Caco-2 (cell line): ENCODE results near the gene CERS1. TPM values are rescaled to one million over a fixed set of nuclear protein-coding genes. Genes with fewer than 3 reads are reported as not detected.

ENCODE experiments used
- BruUV-seq: library from RNA; stranded (reverse); fragments of 400-500 nt; replicated peaks from 2 replicates; lab custom pipeline; 2021; lab: Mats Ljungman, UMichigan
- CTCF ChIA-PET: fragments of 300-600 bp; sonication (Branson Sonifier 250); formaldehyde crosslinking; loops from one replicate; lab custom pipeline; 2022; ENCODE audit warnings: antibody characterized with exemption; lab: Charles Lee
- POLR2A ChIA-PET: fragments of 300-600 bp; sonication (Branson Sonifier 250); formaldehyde crosslinking; loops from one replicate; lab custom pipeline; 2022; ENCODE audit warnings: antibody characterized with exemption; lab: Charles Lee
- DNase-seq, 2 experiments: peaks; one replicate each; pipeline versions ENCODE4 v3.0.0 to v3.0.0-alpha.2; 2020 to 2022
- H3K27me3 ChIP-seq: replicated peaks from 2 replicates; pipeline ENCODE4 v1.6.0; 2011; ENCODE audit warnings: low read length; ENCODE audit not compliant: control insufficient read depth, insufficient read depth
- H3K36me3 ChIP-seq: 2 replicates; pipeline ENCODE4 v1.5.1; 2011; ENCODE audit warnings: low read length; ENCODE audit not compliant: control insufficient read depth, insufficient read depth
- H3K4me1 ChIP-seq: fragments of 250-450 bp; sonication (Bioruptor Pico); 2 replicates; pipeline ENCODE4 v1.5.1; 2020; ENCODE audit warnings: mild to moderate bottlenecking
- H3K4me3 ChIP-seq: 2 replicates; pipeline ENCODE4 v1.5.1; 2011; ENCODE audit warnings: low read depth, mild to moderate bottlenecking, control low read depth, low read length
- H3K9me3 ChIP-seq: fragments of 250-450 bp; sonication (Bioruptor Pico); 2 replicates; pipeline ENCODE4 v1.5.1; 2020; ENCODE audit warnings: mild to moderate bottlenecking, moderate library complexity
- H3K27ac Mint-ChIP-seq: one replicate; pipeline ENCODE4 v1.8.0; 2022; ENCODE audit warnings: mixed read lengths; ENCODE audit not compliant: unreplicated experiment
- H3K27me3 Mint-ChIP-seq: one replicate; pipeline ENCODE4 v1.8.0; 2022; ENCODE audit warnings: mixed read lengths; ENCODE audit not compliant: insufficient read depth, unreplicated experiment
- H3K36me3 Mint-ChIP-seq: one replicate; pipeline ENCODE4 v1.8.0; 2022; ENCODE audit warnings: mild to moderate bottlenecking, mixed read lengths; ENCODE audit not compliant: insufficient read depth, unreplicated experiment
- H3K4me1 Mint-ChIP-seq: one replicate; pipeline ENCODE4 v1.8.0; 2022; ENCODE audit warnings: low read depth, mixed read lengths; ENCODE audit not compliant: unreplicated experiment
- H3K4me3 Mint-ChIP-seq: one replicate; pipeline ENCODE4 v1.8.0; 2022; ENCODE audit warnings: mild to moderate bottlenecking, moderate library complexity, mixed read lengths; ENCODE audit not compliant: unreplicated experiment
- H3K9me3 Mint-ChIP-seq: one replicate; pipeline ENCODE4 v1.8.0; 2022; ENCODE audit warnings: mixed read lengths; ENCODE audit not compliant: unreplicated experiment
- intact Hi-C: fragments of 100-400 bp; cut with micrococcal nuclease; formaldehyde crosslinking; loops from one replicate; pipeline ENCODE4 v1.10.0; 2022; ENCODE audit not compliant: unreplicated experiment
- total RNA-seq: library from RNA; stranded (reverse); gene quantifications from 2 replicates; pipeline ENCODE4 v1.2.3, GENCODE V29; 2022
- TF ChIP-seq, protein P1 (sequence below), 2 experiments: fragments of 200-600 bp in 1 of 2; IDR thresholded peaks; 1 replicate in 1 of 2; 2 replicates in 1 of 2; pipeline versions ENCODE4 v1.5.1 to v1.8.0; 2011 to 2022; ENCODE audit warnings: antibody characterized with exemption in 1 of 2, control low read depth in 1 of 2, inconsistent platforms in 1 of 2, low read depth in 1 of 2, low read length in 1 of 2, mild to moderate bottlenecking in 1 of 2, moderate library complexity in 1 of 2; ENCODE audit not compliant: insufficient read depth in 1 of 2, severe bottlenecking in 1 of 2, unreplicated experiment in 1 of 2

The CERS1 gene
- total RNA-seq, 1 experiment from 2014 or later = 20.3 TPM

DNA sequence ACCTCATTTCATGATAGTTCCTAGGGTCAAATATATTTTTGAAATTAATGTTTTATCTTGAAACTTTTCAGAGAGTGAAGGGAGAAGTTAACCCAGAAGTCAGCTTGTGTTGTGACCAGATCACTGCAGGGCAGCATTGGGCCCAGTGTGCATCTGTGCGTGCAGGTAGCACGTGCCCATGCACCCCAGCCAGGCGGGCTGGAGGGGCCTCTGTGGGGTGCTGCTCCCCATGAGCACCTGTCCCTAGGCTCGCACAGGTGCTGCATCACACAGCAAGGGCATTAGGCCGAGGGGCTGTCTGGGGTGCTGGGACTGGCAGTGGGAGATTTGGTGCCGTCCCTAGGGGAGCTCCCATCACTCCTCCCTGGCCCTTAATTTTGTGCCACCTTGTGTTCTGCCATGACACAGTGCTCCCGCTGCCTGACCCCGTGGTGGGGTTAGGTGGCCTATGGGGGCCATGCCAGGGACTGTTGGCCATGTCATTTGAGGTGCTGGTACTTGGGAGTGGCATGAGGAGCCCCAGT is 51.1 kb downstream of the CERS1 start:
- H3K4me1 ChIP-seq = no peaks in the 10 kb centered on the region
- Mint-ChIP-seq H3K36me3 (peaks cover 53% of the 10 kb centered on the region), H3K27ac (no peak overlapping the region), H3K4me3 (no peak overlapping the region), H3K27me3 (no peaks in the 10 kb centered on the region), H3K9me3 (no peaks in the 10 kb centered on the region), H3K4me1 (peaks cover 5% of the 10 kb centered on the region)
- no peak overlapping the region for H3K4me3 ChIP-seq
- TF ChIP-seq, protein P1, sequence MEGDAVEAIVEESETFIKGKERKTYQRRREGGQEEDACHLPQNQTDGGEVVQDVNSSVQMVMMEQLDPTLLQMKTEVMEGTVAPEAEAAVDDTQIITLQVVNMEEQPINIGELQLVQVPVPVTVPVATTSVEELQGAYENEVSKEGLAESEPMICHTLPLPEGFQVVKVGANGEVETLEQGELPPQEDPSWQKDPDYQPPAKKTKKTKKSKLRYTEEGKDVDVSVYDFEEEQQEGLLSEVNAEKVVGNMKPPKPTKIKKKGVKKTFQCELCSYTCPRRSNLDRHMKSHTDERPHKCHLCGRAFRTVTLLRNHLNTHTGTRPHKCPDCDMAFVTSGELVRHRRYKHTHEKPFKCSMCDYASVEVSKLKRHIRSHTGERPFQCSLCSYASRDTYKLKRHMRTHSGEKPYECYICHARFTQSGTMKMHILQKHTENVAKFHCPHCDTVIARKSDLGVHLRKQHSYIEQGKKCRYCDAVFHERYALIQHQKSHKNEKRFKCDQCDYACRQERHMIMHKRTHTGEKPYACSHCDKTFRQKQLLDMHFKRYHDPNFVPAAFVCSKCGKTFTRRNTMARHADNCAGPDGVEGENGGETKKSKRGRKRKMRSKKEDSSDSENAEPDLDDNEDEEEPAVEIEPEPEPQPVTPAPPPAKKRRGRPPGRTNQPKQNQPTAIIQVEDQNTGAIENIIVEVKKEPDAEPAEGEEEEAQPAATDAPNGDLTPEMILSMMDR (IDR thresholded peaks at IDR 0.05; ENCODE audit: insufficient read depth in 1 of 2, low read depth in 1 of 2, low read length in 1 of 2, severe bottlenecking in 1 of 2, unreplicated experiment in 1 of 2) = no peak
- H3K27me3 ChIP-seq = no peaks in the 10 kb centered on the region
- H3K9me3 ChIP-seq = no peaks in the 10 kb centered on the region
- no peak for DNase-seq
- no TSS peak for BruUV-seq
- CTCF ChIA-PET = no interaction called here
- no peaks in the 10 kb centered on the region; the same call in none of the 2 replicates for H3K36me3 ChIP-seq
- POLR2A ChIA-PET = no interaction called here
- intact Hi-C loops = loop anchor here (5.0 kb wide), 1 partner anchor 258 kb away; the partner anchor contains the start of gene REX1BD

DNA sequence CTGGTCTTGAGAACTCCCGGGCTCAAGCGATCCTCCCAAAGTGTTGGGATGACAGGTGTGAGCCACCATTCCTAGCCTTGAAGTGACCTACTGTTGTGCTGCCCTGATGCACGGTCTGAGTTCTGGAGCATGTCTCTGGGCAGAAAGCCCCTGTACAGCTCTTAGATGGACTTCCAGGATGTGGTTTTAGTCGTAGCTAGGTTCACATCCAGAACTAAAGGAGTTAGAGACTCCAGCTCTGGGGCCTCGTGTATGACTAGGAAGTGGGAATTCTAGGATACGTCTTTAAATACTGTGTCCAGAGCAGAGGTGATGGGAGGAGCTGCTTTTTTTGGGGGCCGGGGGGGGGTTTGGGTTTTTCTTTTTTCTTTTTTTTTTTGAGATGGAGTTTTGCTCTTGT is 52.0 kb downstream of the CERS1 start:
- ChIA-PET POLR2A (no interaction called here), CTCF (no interaction called here)
- H3K27me3 ChIP-seq = no peaks in the 10 kb centered on the region
- H3K4me3 ChIP-seq = no peak overlapping the region
- Mint-ChIP-seq H3K36me3 (peaks cover 48% of the 10 kb centered on the region), H3K27ac (no peak overlapping the region), H3K4me3 (no peak overlapping the region), H3K27me3 (no peaks in the 10 kb centered on the region), H3K9me3 (no peaks in the 10 kb centered on the region), H3K4me1 (peaks cover 5% of the 10 kb centered on the region)
- DNase-seq = no peak
- no TSS peak for BruUV-seq
- no peaks in the 10 kb centered on the region; the same call in none of the 2 replicates for H3K36me3 ChIP-seq
- TF ChIP-seq, protein P1 (IDR thresholded peaks at IDR 0.05; ENCODE audit: insufficient read depth in 1 of 2, low read depth in 1 of 2, low read length in 1 of 2, severe bottlenecking in 1 of 2, unreplicated experiment in 1 of 2) = no peak
- intact Hi-C loops = no loop called here
- H3K9me3 ChIP-seq = no peaks in the 10 kb centered on the region
- peaks cover 4% of the 10 kb centered on the region; the same call in 1 of the 2 replicates for H3K4me1 ChIP-seq

DNA sequence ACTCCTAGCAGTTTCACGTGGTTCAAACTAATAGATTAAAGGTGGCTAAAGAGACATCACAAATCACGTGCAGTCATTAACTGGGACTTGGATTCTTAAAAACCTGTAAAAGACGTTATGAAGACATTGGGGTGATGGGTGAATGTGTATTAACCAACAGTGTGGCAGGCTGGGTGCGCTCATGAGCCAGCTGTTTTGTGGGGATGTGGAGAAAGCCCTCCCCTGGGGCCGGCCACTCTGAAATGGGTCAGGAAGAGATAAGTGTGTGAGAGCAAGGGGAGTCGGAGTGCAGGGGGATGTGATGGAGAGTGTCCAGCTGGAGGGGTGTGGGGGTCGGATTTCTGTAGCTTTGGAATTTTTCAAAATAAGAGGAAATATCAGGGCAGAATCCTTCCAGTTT is 53.8 kb downstream of the CERS1 start:
- BruUV-seq = no TSS peak
- peaks cover 48% of the 10 kb centered on the region for H3K36me3 Mint-ChIP-seq
- H3K27me3 ChIP-seq = no peaks in the 10 kb centered on the region
- ChIA-PET POLR2A (no interaction called here), CTCF (no interaction called here)
- TF ChIP-seq, protein P1 (IDR thresholded peaks at IDR 0.05; ENCODE audit: insufficient read depth in 1 of 2, low read depth in 1 of 2, low read length in 1 of 2, severe bottlenecking in 1 of 2, unreplicated experiment in 1 of 2) = no peak
- peaks cover 4% of the 10 kb centered on the region; the same call in 1 of the 2 replicates for H3K4me1 ChIP-seq
- peaks cover 2% of the 10 kb centered on the region for H3K36me3 ChIP-seq
- no peak overlapping the region for H3K4me3 Mint-ChIP-seq
- H3K9me3 Mint-ChIP-seq = no peaks in the 10 kb centered on the region
- no peak for DNase-seq
- H3K4me1 Mint-ChIP-seq = peaks cover 5% of the 10 kb centered on the region
- no peak overlapping the region for H3K4me3 ChIP-seq
- no peaks in the 10 kb centered on the region for H3K9me3 ChIP-seq
- no peaks in the 10 kb centered on the region for H3K27me3 Mint-ChIP-seq
- intact Hi-C loops = no loop called here
- H3K27ac Mint-ChIP-seq = no peak overlapping the region
